Measurements from ENCODE around the gene CDCA8. TPM values are rescaled to one million over a fixed set of nuclear protein-coding genes. Genes with fewer than 3 reads are reported as not detected.

Gene CDCA8
- total RNA-seq, result 23.4 and 31.4 TPM in 2 replicates

DNA sequence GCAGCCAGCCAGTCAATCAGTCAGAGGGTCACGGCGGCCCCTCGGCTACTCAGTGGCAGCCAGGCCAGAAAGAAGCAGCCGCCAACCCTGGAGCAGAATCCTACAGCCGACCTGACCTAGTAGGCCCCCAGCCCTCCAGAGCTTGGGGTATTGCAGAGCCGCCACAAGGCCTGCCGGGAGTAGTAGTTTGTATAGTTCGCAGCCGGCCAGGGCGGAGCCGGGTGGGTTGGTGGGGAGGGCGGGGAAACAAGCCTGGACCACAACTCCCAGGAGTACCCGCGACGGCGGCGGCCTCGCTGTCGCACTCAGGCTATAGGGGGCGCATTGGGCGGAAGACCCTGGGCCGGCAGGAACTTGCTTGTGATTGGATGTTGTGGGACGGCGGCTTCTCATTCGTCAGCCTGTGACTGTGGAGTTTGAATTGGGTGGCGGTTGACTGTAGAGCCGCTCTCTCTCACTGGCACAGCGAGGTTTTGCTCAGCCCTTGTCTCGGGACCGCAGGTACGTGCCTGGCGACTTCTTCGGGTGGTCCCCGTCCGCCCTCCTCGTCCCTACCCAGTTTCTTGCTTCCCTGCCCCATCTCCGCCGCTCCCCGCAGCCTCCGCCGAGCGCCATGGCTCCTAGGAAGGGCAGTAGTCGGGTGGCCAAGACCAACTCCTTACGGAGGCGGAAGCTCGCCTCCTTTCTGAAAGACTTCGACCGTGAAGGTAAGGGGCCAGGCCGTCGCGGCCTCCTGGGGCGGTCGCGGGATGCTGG lies at the start of gene CDCA8:
CDCA8 (plus strand) TSS at position 439 of the 756 bp plus-strand sequence; CDS start at position 614, 175 bp downstream.

Other genes with a start within 250 kb of the CDCA8 start
- gene ZC3H12A, start 217.9 kb upstream of the CDCA8 start, total RNA-seq, result 12.1 and 18.1 TPM in 2 replicates
- gene MEAF6, start 177.8 kb upstream of the CDCA8 start, total RNA-seq, result 58.8 and 66.5 TPM in 2 replicates
- gene SNIP1, start 138.2 kb upstream of the CDCA8 start, total RNA-seq, result 5.5 and 13.3 TPM in 2 replicates
- 9.6 and 13.5 TPM in 2 replicates for gene DNALI1, start 135.6 kb upstream of the CDCA8 start, total RNA-seq
- gene GNL2, start 96.6 kb upstream of the CDCA8 start, total RNA-seq, result 28.5 and 38.3 TPM in 2 replicates
- gene RSPO1, start 57.6 kb upstream of the CDCA8 start, total RNA-seq, result 0.18 TPM in 1 of 2 replicates, not detected in the other
- not detected in 2 replicates for gene EPHA10, start 72.6 kb downstream of the CDCA8 start, total RNA-seq
- 0.35 TPM in 1 of 2 replicates, not detected in the other for gene MANEAL, start 101.3 kb downstream of the CDCA8 start, total RNA-seq
- 61.5 and 91.7 TPM in 2 replicates for gene C1orf122, start 115.3 kb downstream of the CDCA8 start, total RNA-seq
- gene YRDC, start 115.7 kb downstream of the CDCA8 start, total RNA-seq, result 17.0 and 18.3 TPM in 2 replicates
- 1.7 and 1.8 TPM in 2 replicates for gene MTF1, start 167.1 kb downstream of the CDCA8 start, total RNA-seq

Measured in myometrial cell (primary cell).